ENCODE data around the gene RANBP17.

RANBP17 gene

DNA sequence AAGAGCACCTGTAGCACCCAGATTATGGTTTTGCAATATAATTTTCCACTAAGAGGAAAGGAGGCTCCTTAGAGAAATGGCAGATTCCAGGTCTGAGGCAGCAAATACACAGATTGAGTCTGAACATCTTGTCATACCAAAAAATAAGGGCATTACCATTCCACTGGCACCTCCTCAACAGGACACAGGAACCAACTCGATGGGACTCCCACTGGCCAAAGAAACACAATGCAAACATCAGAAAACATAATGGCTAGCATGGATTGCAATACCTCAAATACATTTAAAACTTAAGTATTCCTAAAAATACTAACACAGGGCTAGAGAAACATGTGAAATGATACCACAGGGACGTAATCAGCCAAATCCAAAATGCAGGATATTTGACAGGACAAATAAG, 12.4 kb upstream of the RANBP17 start:
- H3K4me3 ChIP-seq (replicated peaks; ENCODE audit: insufficient read depth, low read length), result no peak overlapping the region
- H3K27me3 ChIP-seq (ENCODE audit: insufficient read depth, poor library complexity, severe bottlenecking), result no peaks in the 10 kb centered on the region
- no peak overlapping the region for H3K27ac ChIP-seq (replicated peaks)
- DNase-seq (ENCODE audit: low read depth in 1 of 2, low spot score in 1 of 2), result no peak
- TF ChIP-seq GABPA (IDR thresholded peaks at IDR 0.05; ENCODE audit: low read depth), result no peak
- TF ChIP-seq, protein P1, sequence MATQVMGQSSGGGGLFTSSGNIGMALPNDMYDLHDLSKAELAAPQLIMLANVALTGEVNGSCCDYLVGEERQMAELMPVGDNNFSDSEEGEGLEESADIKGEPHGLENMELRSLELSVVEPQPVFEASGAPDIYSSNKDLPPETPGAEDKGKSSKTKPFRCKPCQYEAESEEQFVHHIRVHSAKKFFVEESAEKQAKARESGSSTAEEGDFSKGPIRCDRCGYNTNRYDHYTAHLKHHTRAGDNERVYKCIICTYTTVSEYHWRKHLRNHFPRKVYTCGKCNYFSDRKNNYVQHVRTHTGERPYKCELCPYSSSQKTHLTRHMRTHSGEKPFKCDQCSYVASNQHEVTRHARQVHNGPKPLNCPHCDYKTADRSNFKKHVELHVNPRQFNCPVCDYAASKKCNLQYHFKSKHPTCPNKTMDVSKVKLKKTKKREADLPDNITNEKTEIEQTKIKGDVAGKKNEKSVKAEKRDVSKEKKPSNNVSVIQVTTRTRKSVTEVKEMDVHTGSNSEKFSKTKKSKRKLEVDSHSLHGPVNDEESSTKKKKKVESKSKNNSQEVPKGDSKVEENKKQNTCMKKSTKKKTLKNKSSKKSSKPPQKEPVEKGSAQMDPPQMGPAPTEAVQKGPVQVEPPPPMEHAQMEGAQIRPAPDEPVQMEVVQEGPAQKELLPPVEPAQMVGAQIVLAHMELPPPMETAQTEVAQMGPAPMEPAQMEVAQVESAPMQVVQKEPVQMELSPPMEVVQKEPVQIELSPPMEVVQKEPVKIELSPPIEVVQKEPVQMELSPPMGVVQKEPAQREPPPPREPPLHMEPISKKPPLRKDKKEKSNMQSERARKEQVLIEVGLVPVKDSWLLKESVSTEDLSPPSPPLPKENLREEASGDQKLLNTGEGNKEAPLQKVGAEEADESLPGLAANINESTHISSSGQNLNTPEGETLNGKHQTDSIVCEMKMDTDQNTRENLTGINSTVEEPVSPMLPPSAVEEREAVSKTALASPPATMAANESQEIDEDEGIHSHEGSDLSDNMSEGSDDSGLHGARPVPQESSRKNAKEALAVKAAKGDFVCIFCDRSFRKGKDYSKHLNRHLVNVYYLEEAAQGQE (IDR thresholded peaks at IDR 0.05; ENCODE audit: insufficient replicate concordance, low read depth), result no peak
- TF ChIP-seq SPI1 (IDR thresholded peaks at IDR 0.05; ENCODE audit: borderline replicate concordance, low read depth), result no peak
- TF ChIP-seq POLR2AphosphoS5 (IDR thresholded peaks at IDR 0.05; ENCODE audit: low read depth), result no peak
- TF ChIP-seq, protein P2, sequence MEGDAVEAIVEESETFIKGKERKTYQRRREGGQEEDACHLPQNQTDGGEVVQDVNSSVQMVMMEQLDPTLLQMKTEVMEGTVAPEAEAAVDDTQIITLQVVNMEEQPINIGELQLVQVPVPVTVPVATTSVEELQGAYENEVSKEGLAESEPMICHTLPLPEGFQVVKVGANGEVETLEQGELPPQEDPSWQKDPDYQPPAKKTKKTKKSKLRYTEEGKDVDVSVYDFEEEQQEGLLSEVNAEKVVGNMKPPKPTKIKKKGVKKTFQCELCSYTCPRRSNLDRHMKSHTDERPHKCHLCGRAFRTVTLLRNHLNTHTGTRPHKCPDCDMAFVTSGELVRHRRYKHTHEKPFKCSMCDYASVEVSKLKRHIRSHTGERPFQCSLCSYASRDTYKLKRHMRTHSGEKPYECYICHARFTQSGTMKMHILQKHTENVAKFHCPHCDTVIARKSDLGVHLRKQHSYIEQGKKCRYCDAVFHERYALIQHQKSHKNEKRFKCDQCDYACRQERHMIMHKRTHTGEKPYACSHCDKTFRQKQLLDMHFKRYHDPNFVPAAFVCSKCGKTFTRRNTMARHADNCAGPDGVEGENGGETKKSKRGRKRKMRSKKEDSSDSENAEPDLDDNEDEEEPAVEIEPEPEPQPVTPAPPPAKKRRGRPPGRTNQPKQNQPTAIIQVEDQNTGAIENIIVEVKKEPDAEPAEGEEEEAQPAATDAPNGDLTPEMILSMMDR (IDR thresholded peaks at IDR 0.05; ENCODE audit: insufficient read depth, low read length), result no peak

DNA sequence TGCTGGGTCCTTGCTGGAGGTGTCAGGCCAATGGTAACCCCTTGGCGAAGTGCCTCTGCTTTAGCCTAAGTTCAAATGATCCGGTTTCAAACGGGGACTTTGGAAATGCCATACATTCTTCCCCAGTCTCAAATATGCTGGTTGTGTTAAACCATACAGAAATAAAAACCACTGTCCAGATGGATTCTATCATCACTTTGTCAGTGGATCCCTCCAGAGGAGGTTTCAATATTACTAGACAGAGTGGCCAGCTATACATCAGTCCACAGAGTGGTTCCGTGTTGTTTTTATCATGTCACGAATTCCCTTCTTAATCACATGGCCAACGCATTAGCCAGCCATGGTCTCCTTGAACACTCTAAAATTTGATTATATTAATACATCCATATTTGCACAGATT, 7.3 kb upstream of the RANBP17 start:
- TF ChIP-seq POLR2AphosphoS5 (IDR thresholded peaks at IDR 0.05; ENCODE audit: low read depth), result no peak
- TF ChIP-seq, protein P2 (IDR thresholded peaks at IDR 0.05; ENCODE audit: insufficient read depth, low read length), result no peak
- TF ChIP-seq GABPA (IDR thresholded peaks at IDR 0.05; ENCODE audit: low read depth), result no peak

DNA sequence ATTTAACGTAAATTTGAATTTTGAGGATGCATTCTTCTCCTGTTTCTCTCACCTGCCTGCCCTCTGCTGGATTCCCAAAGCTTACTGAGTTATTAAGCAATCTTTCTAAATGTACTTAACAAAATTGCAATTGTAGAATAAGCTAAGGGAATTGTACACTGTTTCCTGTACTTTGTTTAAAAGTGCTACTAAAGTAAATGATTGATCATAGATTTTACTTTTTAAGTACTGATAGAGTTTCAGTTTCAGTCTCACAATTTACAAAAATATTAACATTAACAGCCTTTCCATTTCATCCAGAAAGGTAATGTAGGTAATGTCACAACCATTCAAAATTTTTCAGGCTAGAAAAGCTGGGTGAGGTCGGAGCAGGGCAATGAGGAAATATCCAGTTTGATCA, 4.8 kb upstream of the RANBP17 start:
- TF ChIP-seq, protein P2 (IDR thresholded peaks at IDR 0.05; ENCODE audit: insufficient read depth, low read length), result no peak
- TF ChIP-seq, protein P1 (IDR thresholded peaks at IDR 0.05; ENCODE audit: insufficient replicate concordance, low read depth), result no peak
- TF ChIP-seq POLR2AphosphoS5 (IDR thresholded peaks at IDR 0.05; ENCODE audit: low read depth) (no peak), SPI1 (IDR thresholded peaks at IDR 0.05; ENCODE audit: borderline replicate concordance, low read depth) (no peak), GABPA (IDR thresholded peaks at IDR 0.05; ENCODE audit: low read depth) (no peak)
- H3K27ac ChIP-seq (replicated peaks), result no peak overlapping the region
- H3K27me3 ChIP-seq (ENCODE audit: insufficient read depth, poor library complexity, severe bottlenecking), result peaks cover 10% of the 10 kb centered on the region
- DNase-seq (ENCODE audit: low read depth in 1 of 2, low spot score in 1 of 2), result no peak
- H3K4me3 ChIP-seq (replicated peaks; ENCODE audit: insufficient read depth, low read length), result no peak overlapping the region

More for the DNA sequence above, 7.3 kb upstream of the RANBP17 start:
- no peak for DNase-seq (ENCODE audit: low read depth in 1 of 2, low spot score in 1 of 2)
- no peak overlapping the region for H3K27ac ChIP-seq (replicated peaks)
- H3K4me3 ChIP-seq (replicated peaks; ENCODE audit: insufficient read depth, low read length), result no peak overlapping the region
- H3K27me3 ChIP-seq (ENCODE audit: insufficient read depth, poor library complexity, severe bottlenecking), result no peaks in the 10 kb centered on the region

DNA sequence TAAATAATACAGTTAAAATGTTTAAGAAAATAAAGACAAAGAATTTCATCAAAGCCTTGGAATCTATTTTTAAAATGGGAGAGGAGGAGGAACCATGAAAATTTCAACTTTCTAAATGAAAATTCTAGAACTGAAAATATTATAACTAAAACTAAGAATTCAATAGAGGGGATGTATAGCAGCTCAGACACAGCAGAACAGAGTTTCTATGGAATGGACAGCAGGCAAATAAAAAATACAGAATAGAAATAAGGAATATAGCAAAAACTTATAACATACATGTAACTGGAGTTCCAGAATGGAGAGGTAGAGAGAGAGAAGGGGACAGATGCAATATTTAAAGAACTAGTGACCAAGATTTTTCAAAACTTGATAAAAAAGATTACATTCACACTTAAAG, 1.4 kb upstream of the RANBP17 start:
- TF ChIP-seq POLR2AphosphoS5 (IDR thresholded peaks at IDR 0.05; ENCODE audit: low read depth) (no peak), GABPA (IDR thresholded peaks at IDR 0.05; ENCODE audit: low read depth) (no peak), SPI1 (IDR thresholded peaks at IDR 0.05; ENCODE audit: borderline replicate concordance, low read depth) (no peak)
- TF ChIP-seq, protein P1 (IDR thresholded peaks at IDR 0.05; ENCODE audit: insufficient replicate concordance, low read depth), result no peak
- TF ChIP-seq, protein P2 (IDR thresholded peaks at IDR 0.05; ENCODE audit: insufficient read depth, low read length), result no peak
- Histone ChIP-seq H3K27me3 (ENCODE audit: insufficient read depth, poor library complexity, severe bottlenecking) (peaks cover 21% of the 10 kb centered on the region), H3K27ac (replicated peaks) (no peak overlapping the region), H3K4me3 (replicated peaks; ENCODE audit: insufficient read depth, low read length) (no peak overlapping the region)
- no peak for DNase-seq (ENCODE audit: low read depth in 1 of 2, low spot score in 1 of 2)

Data from HL-60 (cell line).